HEK293 (cell line): ENCODE results near the gene PRIMPOL.

Experiments
- GLI4 ChIP-seq: fragments of 450-650 bp; formaldehyde crosslinking; IDR thresholded peaks from 2 replicates; pipeline ENCODE4 v1.5.1; 2016; ENCODE audit warnings: missing biosample characterization, missing genetic modification characterization
- MZF1 ChIP-seq: fragments of 450-650 bp; formaldehyde crosslinking; IDR thresholded peaks from 2 replicates; pipeline ENCODE4 v1.5.1; 2017; ENCODE audit warnings: missing biosample characterization, missing genetic modification characterization, borderline replicate concordance
- ZNF132 ChIP-seq: fragments of 450-650 bp; formaldehyde crosslinking; IDR thresholded peaks from 2 replicates; pipeline ENCODE4 v1.5.1; 2017; ENCODE audit warnings: missing biosample characterization, missing genetic modification characterization, borderline replicate concordance
- ZNF140 ChIP-seq: fragments of 450-650 bp; formaldehyde crosslinking; IDR thresholded peaks from 2 replicates; pipeline ENCODE4 v1.5.1; 2016; ENCODE audit warnings: missing biosample characterization, missing genetic modification characterization
- ZNF174 ChIP-seq: fragments of 450-650 bp; formaldehyde crosslinking; IDR thresholded peaks from 2 replicates; pipeline ENCODE4 v1.5.0; 2017; ENCODE audit warnings: missing biosample characterization, mild to moderate bottlenecking, missing genetic modification characterization
- ZNF175 ChIP-seq: fragments of 450-650 bp; formaldehyde crosslinking; IDR thresholded peaks from 2 replicates; pipeline ENCODE4 v1.5.1; 2016; ENCODE audit warnings: missing biosample characterization, missing genetic modification characterization
- ZNF239 ChIP-seq: fragments of 450-650 bp; formaldehyde crosslinking; IDR thresholded peaks from 2 replicates; pipeline ENCODE4 v1.5.1; 2016; ENCODE audit warnings: missing biosample characterization, missing genetic modification characterization
- ZNF302 ChIP-seq: fragments of 450-650 bp; formaldehyde crosslinking; IDR thresholded peaks from 2 replicates; pipeline ENCODE4 v1.5.1; 2016; ENCODE audit warnings: missing biosample characterization, missing genetic modification characterization, low read depth
- ZNF311 ChIP-seq: fragments of 450-650 bp; formaldehyde crosslinking; IDR thresholded peaks from 2 replicates; pipeline ENCODE4 v1.5.1; 2017; ENCODE audit warnings: missing biosample characterization, missing genetic modification characterization, borderline replicate concordance
- ZNF335 ChIP-seq: fragments of 450-650 bp; formaldehyde crosslinking; conservative IDR thresholded peaks from 2 replicates; pipeline ENCODE4 v1.5.1; 2016; ENCODE audit warnings: missing biosample characterization, missing genetic modification characterization
- ZNF426 ChIP-seq: fragments of 450-650 bp; formaldehyde crosslinking; IDR thresholded peaks from 2 replicates; pipeline ENCODE4 v1.5.1; 2017; ENCODE audit warnings: missing biosample characterization, missing genetic modification characterization, mild to moderate bottlenecking, inconsistent platforms, moderate library complexity
- ZNF514 ChIP-seq: fragments of 450-650 bp; formaldehyde crosslinking; IDR thresholded peaks from 2 replicates; pipeline ENCODE4 v1.5.1; 2016; ENCODE audit warnings: missing biosample characterization, missing genetic modification characterization
- ZNF549 ChIP-seq: fragments of 450-650 bp; IDR thresholded peaks from 2 replicates; pipeline ENCODE4 v1.5.1; 2018; ENCODE audit warnings: missing biosample characterization, missing genetic modification characterization, mild to moderate bottlenecking, inconsistent platforms, moderate library complexity
- ZNF654 ChIP-seq: fragments of 450-650 bp; formaldehyde crosslinking; IDR thresholded peaks from 2 replicates; pipeline ENCODE4 v1.5.1; 2016; ENCODE audit warnings: low read depth, missing biosample characterization, missing genetic modification characterization
- ZNF664 ChIP-seq: fragments of 450-650 bp; formaldehyde crosslinking; IDR thresholded peaks from 2 replicates; pipeline ENCODE4 v1.5.1; 2016; ENCODE audit warnings: missing biosample characterization, missing genetic modification characterization
- ZNF768 ChIP-seq: fragments of 450-650 bp; formaldehyde crosslinking; IDR thresholded peaks from 2 replicates; pipeline ENCODE4 v1.5.1; 2018; ENCODE audit warnings: missing biosample characterization, mild to moderate bottlenecking, missing genetic modification characterization
- ZNF791 ChIP-seq: fragments of 450-650 bp; formaldehyde crosslinking; IDR thresholded peaks from 2 replicates; pipeline ENCODE4 v1.5.1; 2016; ENCODE audit warnings: missing biosample characterization, missing genetic modification characterization
- TF ChIP-seq, protein P1 (sequence below): fragments of 450-650 bp; IDR thresholded peaks from 2 replicates; pipeline ENCODE4 v1.5.1; 2018; ENCODE audit warnings: missing biosample characterization, missing genetic modification characterization
- TF ChIP-seq, protein P2 (sequence below): fragments of 450-650 bp; formaldehyde crosslinking; IDR thresholded peaks from 2 replicates; pipeline ENCODE4 v1.5.1; 2016; ENCODE audit warnings: missing biosample characterization, missing genetic modification characterization
- TF ChIP-seq, protein P3 (sequence below): fragments of 450-650 bp; formaldehyde crosslinking; conservative IDR thresholded peaks from 2 replicates; pipeline ENCODE4 v1.5.1; 2016; ENCODE audit warnings: low read depth, missing biosample characterization, missing genetic modification characterization
- TF ChIP-seq, protein P4 (sequence below): fragments of 450-650 bp; formaldehyde crosslinking; IDR thresholded peaks from 2 replicates; pipeline ENCODE4; 2016; ENCODE audit warnings: missing biosample characterization, missing genetic modification characterization
- TF ChIP-seq, protein P5 (sequence below): fragments of 450-650 bp; formaldehyde crosslinking; IDR thresholded peaks from 2 replicates; pipeline ENCODE4 v1.5.1; 2016; ENCODE audit warnings: missing biosample characterization, missing genetic modification characterization
- TF ChIP-seq, protein P6 (sequence below): fragments of 450-650 bp; formaldehyde crosslinking; IDR thresholded peaks from 2 replicates; pipeline ENCODE4 v1.5.1; 2017; ENCODE audit warnings: missing biosample characterization, missing genetic modification characterization
- TF ChIP-seq, protein P7 (sequence below): fragments of 450-650 bp; IDR thresholded peaks from 2 replicates; pipeline ENCODE4 v1.5.1; 2018; ENCODE audit warnings: missing biosample characterization, mild to moderate bottlenecking, missing genetic modification characterization

The PRIMPOL gene

DNA sequence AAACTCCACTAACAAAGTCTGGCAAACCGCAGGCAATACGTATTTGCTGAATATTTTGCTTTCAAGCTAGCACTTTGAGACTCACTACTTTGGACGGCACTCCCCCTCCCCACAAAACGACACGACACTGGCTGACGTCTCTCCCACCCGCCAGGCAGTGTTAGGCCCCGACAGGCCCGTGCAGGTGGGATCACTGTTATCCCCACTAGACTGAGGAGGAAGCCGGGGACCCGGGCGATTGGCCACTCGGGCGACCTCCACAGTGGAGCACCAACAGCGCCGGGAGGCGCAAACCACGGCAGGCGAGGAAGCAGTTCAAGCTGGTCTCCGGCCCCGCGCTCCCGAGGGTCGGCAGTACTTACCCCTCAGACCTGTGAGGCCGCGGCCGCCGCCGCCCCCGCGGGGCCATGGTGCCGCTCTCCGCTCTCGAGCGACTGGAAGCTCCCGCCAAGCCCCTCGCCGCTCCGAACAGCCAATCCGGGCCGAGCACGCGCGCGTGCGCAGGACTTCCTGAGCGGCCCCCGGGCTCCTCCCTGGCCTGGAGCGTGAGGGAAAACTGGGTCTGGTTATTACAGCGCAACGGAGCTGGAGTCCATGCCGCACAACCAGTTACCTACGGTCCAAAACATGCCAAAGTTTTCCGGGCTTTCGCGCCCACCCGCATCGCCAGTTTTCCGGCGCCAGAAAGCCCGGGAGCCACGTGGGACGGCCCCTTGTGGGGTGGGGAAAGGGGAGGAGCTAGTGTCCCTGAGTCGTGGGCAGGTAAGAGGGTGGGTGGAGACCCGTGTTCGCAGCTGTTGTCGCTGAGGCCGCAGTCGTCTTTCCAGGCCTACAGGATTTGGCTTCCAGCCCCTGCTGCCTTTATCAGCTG is 84.4 kb downstream of the PRIMPOL start, which contains the start of gene CENPU (continued):
- TF ChIP-seq, protein P1, sequence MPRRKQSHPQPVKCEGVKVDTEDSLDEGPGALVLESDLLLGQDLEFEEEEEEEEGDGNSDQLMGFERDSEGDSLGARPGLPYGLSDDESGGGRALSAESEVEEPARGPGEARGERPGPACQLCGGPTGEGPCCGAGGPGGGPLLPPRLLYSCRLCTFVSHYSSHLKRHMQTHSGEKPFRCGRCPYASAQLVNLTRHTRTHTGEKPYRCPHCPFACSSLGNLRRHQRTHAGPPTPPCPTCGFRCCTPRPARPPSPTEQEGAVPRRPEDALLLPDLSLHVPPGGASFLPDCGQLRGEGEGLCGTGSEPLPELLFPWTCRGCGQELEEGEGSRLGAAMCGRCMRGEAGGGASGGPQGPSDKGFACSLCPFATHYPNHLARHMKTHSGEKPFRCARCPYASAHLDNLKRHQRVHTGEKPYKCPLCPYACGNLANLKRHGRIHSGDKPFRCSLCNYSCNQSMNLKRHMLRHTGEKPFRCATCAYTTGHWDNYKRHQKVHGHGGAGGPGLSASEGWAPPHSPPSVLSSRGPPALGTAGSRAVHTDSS (tag by site-specific recombination), result no peak
- TF ChIP-seq ZNF514 (tag by site-specific recombination) (no peak), ZNF549 (no peak), ZNF335 (tag by site-specific recombination) (peak; percentile 56), ZNF140 (tag by site-specific recombination) (no peak), ZNF768 (tag by site-specific recombination) (no peak), ZNF311 (tag by site-specific recombination) (no peak), GLI4 (tag by site-specific recombination) (no peak), ZNF175 (tag by site-specific recombination) (no peak), ZNF302 (no peak), ZNF426 (tag by site-specific recombination) (no peak), ZNF174 (tag by site-specific recombination) (no peak), ZNF664 (tag by site-specific recombination) (no peak), ZNF132 (tag by site-specific recombination) (no peak), ZNF239 (tag by site-specific recombination) (no peak), MZF1 (tag by site-specific recombination) (no peak), ZNF654 (no peak), ZNF791 (tag by site-specific recombination) (no peak)
- TF ChIP-seq, protein P2, sequence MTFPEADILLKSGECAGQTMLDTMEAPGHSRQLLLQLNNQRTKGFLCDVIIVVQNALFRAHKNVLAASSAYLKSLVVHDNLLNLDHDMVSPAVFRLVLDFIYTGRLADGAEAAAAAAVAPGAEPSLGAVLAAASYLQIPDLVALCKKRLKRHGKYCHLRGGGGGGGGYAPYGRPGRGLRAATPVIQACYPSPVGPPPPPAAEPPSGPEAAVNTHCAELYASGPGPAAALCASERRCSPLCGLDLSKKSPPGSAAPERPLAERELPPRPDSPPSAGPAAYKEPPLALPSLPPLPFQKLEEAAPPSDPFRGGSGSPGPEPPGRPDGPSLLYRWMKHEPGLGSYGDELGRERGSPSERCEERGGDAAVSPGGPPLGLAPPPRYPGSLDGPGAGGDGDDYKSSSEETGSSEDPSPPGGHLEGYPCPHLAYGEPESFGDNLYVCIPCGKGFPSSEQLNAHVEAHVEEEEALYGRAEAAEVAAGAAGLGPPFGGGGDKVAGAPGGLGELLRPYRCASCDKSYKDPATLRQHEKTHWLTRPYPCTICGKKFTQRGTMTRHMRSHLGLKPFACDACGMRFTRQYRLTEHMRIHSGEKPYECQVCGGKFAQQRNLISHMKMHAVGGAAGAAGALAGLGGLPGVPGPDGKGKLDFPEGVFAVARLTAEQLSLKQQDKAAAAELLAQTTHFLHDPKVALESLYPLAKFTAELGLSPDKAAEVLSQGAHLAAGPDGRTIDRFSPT, result no peak
- TF ChIP-seq, protein P3, sequence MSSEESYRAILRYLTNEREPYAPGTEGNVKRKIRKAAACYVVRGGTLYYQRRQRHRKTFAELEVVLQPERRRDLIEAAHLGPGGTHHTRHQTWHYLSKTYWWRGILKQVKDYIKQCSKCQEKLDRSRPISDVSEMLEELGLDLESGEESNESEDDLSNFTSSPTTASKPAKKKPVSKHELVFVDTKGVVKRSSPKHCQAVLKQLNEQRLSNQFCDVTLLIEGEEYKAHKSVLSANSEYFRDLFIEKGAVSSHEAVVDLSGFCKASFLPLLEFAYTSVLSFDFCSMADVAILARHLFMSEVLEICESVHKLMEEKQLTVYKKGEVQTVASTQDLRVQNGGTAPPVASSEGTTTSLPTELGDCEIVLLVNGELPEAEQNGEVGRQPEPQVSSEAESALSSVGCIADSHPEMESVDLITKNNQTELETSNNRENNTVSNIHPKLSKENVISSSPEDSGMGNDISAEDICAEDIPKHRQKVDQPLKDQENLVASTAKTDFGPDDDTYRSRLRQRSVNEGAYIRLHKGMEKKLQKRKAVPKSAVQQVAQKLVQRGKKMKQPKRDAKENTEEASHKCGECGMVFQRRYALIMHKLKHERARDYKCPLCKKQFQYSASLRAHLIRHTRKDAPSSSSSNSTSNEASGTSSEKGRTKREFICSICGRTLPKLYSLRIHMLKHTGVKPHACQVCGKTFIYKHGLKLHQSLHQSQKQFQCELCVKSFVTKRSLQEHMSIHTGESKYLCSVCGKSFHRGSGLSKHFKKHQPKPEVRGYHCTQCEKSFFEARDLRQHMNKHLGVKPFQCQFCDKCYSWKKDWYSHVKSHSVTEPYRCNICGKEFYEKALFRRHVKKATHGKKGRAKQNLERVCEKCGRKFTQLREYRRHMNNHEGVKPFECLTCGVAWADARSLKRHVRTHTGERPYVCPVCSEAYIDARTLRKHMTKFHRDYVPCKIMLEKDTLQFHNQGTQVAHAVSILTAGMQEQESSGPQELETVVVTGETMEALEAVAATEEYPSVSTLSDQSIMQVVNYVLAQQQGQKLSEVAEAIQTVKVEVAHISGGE (tag by site-specific recombination), result no peak
- TF ChIP-seq, protein P4, sequence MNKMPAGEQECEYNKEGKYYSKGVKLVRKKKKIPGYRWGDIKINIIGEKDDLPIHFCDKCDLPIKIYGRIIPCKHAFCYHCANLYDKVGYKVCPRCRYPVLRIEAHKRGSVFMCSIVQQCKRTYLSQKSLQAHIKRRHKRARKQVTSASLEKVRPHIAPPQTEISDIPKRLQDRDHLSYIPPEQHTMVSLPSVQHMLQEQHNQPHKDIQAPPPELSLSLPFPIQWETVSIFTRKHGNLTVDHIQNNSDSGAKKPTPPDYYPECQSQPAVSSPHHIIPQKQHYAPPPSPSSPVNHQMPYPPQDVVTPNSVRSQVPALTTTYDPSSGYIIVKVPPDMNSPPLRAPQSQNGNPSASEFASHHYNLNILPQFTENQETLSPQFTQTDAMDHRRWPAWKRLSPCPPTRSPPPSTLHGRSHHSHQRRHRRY (tag by site-specific recombination), result no peak
- TF ChIP-seq, protein P5, sequence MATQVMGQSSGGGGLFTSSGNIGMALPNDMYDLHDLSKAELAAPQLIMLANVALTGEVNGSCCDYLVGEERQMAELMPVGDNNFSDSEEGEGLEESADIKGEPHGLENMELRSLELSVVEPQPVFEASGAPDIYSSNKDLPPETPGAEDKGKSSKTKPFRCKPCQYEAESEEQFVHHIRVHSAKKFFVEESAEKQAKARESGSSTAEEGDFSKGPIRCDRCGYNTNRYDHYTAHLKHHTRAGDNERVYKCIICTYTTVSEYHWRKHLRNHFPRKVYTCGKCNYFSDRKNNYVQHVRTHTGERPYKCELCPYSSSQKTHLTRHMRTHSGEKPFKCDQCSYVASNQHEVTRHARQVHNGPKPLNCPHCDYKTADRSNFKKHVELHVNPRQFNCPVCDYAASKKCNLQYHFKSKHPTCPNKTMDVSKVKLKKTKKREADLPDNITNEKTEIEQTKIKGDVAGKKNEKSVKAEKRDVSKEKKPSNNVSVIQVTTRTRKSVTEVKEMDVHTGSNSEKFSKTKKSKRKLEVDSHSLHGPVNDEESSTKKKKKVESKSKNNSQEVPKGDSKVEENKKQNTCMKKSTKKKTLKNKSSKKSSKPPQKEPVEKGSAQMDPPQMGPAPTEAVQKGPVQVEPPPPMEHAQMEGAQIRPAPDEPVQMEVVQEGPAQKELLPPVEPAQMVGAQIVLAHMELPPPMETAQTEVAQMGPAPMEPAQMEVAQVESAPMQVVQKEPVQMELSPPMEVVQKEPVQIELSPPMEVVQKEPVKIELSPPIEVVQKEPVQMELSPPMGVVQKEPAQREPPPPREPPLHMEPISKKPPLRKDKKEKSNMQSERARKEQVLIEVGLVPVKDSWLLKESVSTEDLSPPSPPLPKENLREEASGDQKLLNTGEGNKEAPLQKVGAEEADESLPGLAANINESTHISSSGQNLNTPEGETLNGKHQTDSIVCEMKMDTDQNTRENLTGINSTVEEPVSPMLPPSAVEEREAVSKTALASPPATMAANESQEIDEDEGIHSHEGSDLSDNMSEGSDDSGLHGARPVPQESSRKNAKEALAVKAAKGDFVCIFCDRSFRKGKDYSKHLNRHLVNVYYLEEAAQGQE (tag by site-specific recombination), result no peak; the same call in 1 of the 2 replicates
- TF ChIP-seq, protein P6, sequence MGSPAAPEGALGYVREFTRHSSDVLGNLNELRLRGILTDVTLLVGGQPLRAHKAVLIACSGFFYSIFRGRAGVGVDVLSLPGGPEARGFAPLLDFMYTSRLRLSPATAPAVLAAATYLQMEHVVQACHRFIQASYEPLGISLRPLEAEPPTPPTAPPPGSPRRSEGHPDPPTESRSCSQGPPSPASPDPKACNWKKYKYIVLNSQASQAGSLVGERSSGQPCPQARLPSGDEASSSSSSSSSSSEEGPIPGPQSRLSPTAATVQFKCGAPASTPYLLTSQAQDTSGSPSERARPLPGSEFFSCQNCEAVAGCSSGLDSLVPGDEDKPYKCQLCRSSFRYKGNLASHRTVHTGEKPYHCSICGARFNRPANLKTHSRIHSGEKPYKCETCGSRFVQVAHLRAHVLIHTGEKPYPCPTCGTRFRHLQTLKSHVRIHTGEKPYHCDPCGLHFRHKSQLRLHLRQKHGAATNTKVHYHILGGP (tag by site-specific recombination), result no peak
- TF ChIP-seq, protein P7, sequence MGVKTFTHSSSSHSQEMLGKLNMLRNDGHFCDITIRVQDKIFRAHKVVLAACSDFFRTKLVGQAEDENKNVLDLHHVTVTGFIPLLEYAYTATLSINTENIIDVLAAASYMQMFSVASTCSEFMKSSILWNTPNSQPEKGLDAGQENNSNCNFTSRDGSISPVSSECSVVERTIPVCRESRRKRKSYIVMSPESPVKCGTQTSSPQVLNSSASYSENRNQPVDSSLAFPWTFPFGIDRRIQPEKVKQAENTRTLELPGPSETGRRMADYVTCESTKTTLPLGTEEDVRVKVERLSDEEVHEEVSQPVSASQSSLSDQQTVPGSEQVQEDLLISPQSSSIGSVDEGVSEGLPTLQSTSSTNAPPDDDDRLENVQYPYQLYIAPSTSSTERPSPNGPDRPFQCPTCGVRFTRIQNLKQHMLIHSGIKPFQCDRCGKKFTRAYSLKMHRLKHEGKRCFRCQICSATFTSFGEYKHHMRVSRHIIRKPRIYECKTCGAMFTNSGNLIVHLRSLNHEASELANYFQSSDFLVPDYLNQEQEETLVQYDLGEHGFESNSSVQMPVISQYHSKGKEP, result peak; percentile 80
